ENCODE measurements around the gene TUBB3. TPM values are rescaled to one million over a fixed set of nuclear protein-coding genes. Genes with fewer than 3 reads are reported as not detected.

The TUBB3 gene
- total RNA-seq, 2 experiments from 2014 or later: 0.27 to 1.2 TPM

DNA sequence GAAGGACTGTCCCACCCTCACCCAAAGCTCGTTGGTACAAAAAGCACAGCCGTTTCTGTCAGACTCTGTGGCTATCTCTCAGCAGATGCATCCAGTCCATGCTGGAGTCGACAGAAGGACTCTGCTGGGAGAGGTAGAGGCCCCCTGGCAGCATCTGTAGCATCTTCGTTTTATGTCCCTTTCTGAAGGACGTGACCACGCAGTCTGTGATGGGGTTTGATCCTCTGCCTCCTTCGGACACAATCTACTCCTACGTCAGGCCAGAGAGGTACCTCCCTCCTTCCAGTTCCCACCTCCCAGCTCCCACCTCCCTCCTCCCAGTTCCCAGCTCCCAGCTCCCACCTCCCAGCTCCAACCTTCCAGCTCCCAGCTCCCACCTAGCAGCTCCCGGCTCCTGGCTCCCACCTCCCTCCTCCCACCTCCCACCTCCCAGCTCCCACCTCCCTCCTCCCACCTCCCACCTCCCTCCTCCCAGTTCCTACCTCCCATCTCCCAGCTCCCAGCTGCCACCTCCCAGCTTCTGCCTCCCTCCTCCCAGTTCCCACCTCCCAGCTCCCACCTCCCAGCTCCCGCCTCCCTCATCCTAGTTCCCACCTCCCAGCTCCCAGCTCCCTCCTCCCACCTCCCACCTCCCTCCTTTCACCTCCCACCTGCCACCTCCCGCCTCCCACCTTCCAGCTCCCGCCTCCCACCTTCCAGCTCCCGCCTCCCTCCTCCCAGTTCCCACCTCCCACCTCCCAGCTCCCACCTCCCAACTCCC is 15.9 kb upstream of the TUBB3 start:
- TF ChIP-seq, protein P1, sequence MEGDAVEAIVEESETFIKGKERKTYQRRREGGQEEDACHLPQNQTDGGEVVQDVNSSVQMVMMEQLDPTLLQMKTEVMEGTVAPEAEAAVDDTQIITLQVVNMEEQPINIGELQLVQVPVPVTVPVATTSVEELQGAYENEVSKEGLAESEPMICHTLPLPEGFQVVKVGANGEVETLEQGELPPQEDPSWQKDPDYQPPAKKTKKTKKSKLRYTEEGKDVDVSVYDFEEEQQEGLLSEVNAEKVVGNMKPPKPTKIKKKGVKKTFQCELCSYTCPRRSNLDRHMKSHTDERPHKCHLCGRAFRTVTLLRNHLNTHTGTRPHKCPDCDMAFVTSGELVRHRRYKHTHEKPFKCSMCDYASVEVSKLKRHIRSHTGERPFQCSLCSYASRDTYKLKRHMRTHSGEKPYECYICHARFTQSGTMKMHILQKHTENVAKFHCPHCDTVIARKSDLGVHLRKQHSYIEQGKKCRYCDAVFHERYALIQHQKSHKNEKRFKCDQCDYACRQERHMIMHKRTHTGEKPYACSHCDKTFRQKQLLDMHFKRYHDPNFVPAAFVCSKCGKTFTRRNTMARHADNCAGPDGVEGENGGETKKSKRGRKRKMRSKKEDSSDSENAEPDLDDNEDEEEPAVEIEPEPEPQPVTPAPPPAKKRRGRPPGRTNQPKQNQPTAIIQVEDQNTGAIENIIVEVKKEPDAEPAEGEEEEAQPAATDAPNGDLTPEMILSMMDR (IDR thresholded peaks at IDR 0.05): no peak
- Mint-ChIP-seq H3K27ac (no peak overlapping the region), H3K36me3 (ENCODE audit: low read depth) (peaks cover 30% of the 10 kb centered on the region), H3K9me3 (no peaks in the 10 kb centered on the region), H3K4me3 (no peak overlapping the region), H3K27me3 (no peaks in the 10 kb centered on the region), H3K4me1 (ENCODE audit: low read depth) (peaks cover 4% of the 10 kb centered on the region)
- CTCF ChIA-PET: interaction anchor here (1.4 to 3.9 kb wide), 3 partner anchors 12 to 114 kb away, joined by 4 to 16 read pairs (median 7); partner anchors contain the start of gene MC1R
- intact Hi-C loops (cut with micrococcal nuclease): no loop called here
- no peak for ATAC-seq
- DNase-seq: no peak
- POLR2A ChIA-PET: interaction anchor here (0.6 to 2.2 kb wide), 6 partner anchors 10 to 201 kb away, joined by 3 to 9 read pairs (median 3); partner anchors contain the start of genes MC1R and TCF25

DNA sequence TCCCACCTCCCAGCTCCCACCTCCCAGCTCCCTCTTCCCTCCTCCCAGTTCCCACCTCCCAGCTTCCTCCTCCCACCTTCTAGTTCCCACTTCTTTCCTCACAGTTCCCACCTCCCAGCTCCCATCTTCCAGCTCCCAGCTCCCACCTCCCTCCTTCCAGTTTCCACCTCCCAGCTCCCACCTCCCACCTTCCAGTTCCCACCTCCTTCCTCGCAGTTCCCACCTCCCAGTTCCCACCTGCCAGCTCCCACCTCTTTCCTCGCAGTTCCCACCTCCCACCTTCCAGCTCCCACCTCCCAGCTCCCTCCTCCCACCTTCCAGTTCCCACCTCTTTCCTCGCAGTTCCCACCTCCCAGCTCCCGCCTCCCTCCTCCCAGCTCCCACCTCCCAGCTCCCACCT is 14.9 kb upstream of the TUBB3 start:
- no peaks in the 10 kb centered on the region for H3K9me3 Mint-ChIP-seq
- CTCF ChIA-PET: interaction anchor here (1.2 to 3.9 kb wide), 6 partner anchors 11 to 202 kb away, joined by 3 to 25 read pairs (median 6); partner anchors contain the start of genes DEF8 and MC1R
- no peak for DNase-seq
- no peak overlapping the region for H3K27ac Mint-ChIP-seq
- peaks cover 33% of the 10 kb centered on the region for H3K36me3 Mint-ChIP-seq (ENCODE audit: low read depth)
- POLR2A ChIA-PET: interaction anchor here (0.6 to 2.9 kb wide), 8 partner anchors 9 to 202 kb away, joined by 3 to 9 read pairs (median 3); partner anchors contain the start of genes MC1R, TCF25 and TUBB3
- H3K4me3 Mint-ChIP-seq: no peak overlapping the region
- intact Hi-C loops (cut with micrococcal nuclease): no loop called here
- no peak for ATAC-seq
- H3K27me3 Mint-ChIP-seq: no peaks in the 10 kb centered on the region
- H3K4me1 Mint-ChIP-seq (ENCODE audit: low read depth): peaks cover 4% of the 10 kb centered on the region
- TF ChIP-seq, protein P1 (IDR thresholded peaks at IDR 0.05): no peak

DNA sequence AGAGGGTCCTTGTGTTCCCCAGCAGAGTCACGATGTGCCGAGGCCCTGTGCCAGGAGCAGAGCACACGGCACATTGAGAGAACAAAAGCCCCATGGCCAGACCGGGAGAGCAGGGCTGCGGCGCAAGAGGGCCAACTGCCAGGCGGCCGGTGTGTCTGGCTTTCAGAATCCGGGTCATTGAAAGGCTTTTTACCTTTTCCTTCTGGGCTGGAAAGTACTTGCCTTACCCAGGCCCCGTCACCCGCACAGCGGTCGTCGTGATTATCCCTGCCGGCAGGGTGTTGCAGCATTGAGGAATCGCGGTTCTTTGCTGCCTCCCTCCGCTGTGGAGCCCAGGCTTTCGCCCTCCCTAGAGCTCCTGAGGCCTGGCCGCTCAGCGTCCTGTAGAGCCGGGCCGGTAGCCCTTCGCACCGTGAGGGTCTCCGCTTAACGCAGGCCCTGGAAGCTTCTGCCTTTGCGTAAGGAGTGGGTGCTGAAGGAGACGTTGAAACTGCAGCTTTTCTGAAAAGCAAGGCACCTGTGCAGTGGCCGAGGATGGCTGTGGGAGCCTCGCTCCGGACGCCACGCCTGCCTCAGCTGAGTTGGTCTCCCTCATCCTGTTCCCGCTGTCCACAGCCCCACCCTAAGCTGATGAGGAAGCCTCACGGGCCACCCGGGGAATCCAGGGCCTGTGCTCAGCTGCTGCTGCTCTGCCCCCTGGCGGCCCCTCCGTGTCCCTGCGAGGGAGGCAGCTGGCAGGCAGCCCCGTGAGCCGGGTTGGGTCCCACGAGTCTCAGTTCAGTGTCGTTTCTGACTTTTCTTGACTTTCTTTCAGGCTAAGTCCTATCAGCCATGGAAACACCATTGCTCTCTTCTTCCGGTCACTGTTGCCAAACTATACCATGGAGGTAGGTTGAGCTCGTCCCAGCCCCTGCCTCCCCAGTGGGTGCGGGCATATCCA is 13.1 kb upstream of the TUBB3 start:
- ATAC-seq (peak; percentile 88), DNase-seq (peak; percentile 77)
- H3K4me3 Mint-ChIP-seq: no peak overlapping the region
- H3K36me3 Mint-ChIP-seq (ENCODE audit: low read depth): peaks cover 39% of the 10 kb centered on the region
- H3K4me1 Mint-ChIP-seq (ENCODE audit: low read depth): peaks cover 4% of the 10 kb centered on the region
- ChIA-PET POLR2A (interaction anchor here (0.6 to 2.9 kb wide), 5 partner anchors 9 to 199 kb away, joined by 3 to 9 read pairs (median 5); partner anchors contain the start of genes MC1R and TUBB3), CTCF (interaction anchor here (0.6 to 3.9 kb wide), 35 partner anchors 9 to 211 kb away, joined by 3 to 25 read pairs (median 4); partner anchors contain the start of genes DEF8, MC1R, SPATA2L and TCF25)
- H3K27ac Mint-ChIP-seq: no peak overlapping the region
- H3K9me3 Mint-ChIP-seq: no peaks in the 10 kb centered on the region
- TF ChIP-seq, protein P1 (IDR thresholded peaks at IDR 0.05): peak; percentile 91
- intact Hi-C loops (cut with micrococcal nuclease): no loop called here
- H3K27me3 Mint-ChIP-seq: no peaks in the 10 kb centered on the region

DNA sequence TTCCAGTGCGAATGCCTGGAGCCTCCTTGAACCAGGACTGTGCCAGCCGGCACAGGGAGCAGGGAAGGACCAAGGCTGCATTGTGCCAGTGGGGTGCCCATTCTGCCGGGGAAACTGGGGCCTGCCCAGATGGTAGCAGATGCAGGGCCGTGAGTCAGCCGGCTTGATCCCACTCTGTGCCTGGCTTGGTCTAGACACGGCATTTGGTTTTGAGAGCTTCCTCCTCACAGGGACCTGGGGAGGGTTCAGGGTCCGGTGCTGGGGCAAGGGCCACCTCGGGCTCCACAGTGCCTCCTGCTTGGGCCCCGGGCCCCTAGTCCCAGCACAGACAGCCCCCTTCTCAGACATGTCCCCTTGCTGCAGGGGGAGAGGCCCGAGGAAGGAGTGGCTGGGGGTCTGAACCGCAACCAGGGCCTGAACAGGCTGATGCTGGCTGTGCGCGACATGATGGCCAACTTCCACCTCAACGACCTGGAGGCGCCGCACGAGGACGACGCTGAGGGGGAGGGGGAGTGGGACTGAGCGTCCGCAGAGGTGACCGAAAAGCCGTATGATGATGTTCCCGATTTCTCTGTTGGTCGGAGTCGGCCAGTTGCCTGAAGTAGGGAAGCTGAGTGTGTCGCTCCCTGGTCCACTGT is 12.3 kb upstream of the TUBB3 start:
- CTCF ChIA-PET: interaction anchor here (0.6 to 3.9 kb wide), 32 partner anchors 8 to 212 kb away, joined by 3 to 25 read pairs (median 4); partner anchors contain the start of genes DEF8, MC1R, SPATA2L and TCF25
- intact Hi-C loops (cut with micrococcal nuclease): no loop called here
- POLR2A ChIA-PET: interaction anchor here (0.6 to 2.9 kb wide), 4 partner anchors 11 to 200 kb away, joined by 3 to 8 read pairs (median 4); partner anchors contain the start of gene TUBB3
- no peak overlapping the region for H3K4me3 Mint-ChIP-seq
- H3K36me3 Mint-ChIP-seq (ENCODE audit: low read depth): peaks cover 38% of the 10 kb centered on the region
- no peak for ATAC-seq
- no peak for DNase-seq
- no peaks in the 10 kb centered on the region for H3K27me3 Mint-ChIP-seq
- no peaks in the 10 kb centered on the region for H3K9me3 Mint-ChIP-seq
- no peak overlapping the region for H3K27ac Mint-ChIP-seq
- TF ChIP-seq, protein P1 (IDR thresholded peaks at IDR 0.05): no peak
- peaks cover 4% of the 10 kb centered on the region for H3K4me1 Mint-ChIP-seq (ENCODE audit: low read depth)
